Measurements from ENCODE around the gene CLN3.
"Not testable (repeated sequence)": the region's sequence is repeated elsewhere in the genome, so short reads cannot be mapped to it uniquely, and the experiment has no call there.

CLN3 gene

DNA sequence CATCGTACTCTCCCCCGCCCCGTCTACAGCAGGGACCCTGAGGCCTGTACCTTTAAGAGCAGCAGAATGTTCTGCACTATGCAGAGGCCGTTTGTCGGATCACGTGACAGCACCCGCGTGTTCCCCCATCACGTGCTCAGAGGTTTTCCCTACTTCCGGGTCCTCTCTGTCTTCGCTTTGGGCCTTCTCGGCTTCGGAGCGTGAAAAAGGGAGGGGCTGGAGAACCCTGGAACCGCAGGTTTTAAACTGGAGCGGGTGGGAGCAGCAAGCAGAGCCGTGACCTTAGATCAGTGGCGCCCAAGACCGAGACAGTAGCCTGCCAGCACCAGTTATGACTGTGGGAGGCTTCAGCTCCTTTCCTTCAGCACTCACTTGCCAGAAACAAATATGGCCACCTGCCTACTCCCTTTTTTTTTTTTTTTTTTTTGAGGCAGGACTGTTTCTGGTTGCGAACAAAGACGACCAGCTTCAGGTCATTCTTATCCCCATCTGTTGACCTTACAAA is at the start of gene CLN3:
Gene CLN3 (minus strand): TSS at position 105 of the 505 bp plus-strand sequence. CDS start 315 bp downstream, outside the sequence.
- DNase-seq (ENCODE audit: low read depth in 2 of 3, low spot score in 1 of 3), result peak; percentile 74 to 81 (median 80)

DNA sequence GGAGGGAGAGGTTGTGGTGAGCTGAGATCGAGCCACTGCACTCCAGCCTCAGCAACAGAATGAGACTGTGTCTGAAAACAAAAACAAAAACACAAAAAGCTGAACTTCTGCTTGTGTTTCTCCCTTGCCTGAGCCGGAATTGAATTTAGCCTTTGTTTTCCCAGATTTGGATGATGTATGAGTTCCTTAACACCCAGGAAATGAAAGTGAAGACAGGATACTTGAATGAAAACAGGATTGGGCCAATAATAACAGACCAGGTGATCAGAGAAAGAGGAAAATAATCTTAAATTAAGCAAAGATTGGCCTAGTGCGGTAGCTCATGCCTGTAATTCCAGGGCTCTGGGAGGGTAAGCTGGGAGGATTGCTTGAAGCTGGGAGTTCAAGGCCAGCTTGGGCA is 48.5 kb upstream of the CLN3 start:
- DNase-seq (ENCODE audit: low read depth in 2 of 3, low spot score in 1 of 3), result no peak

DNA sequence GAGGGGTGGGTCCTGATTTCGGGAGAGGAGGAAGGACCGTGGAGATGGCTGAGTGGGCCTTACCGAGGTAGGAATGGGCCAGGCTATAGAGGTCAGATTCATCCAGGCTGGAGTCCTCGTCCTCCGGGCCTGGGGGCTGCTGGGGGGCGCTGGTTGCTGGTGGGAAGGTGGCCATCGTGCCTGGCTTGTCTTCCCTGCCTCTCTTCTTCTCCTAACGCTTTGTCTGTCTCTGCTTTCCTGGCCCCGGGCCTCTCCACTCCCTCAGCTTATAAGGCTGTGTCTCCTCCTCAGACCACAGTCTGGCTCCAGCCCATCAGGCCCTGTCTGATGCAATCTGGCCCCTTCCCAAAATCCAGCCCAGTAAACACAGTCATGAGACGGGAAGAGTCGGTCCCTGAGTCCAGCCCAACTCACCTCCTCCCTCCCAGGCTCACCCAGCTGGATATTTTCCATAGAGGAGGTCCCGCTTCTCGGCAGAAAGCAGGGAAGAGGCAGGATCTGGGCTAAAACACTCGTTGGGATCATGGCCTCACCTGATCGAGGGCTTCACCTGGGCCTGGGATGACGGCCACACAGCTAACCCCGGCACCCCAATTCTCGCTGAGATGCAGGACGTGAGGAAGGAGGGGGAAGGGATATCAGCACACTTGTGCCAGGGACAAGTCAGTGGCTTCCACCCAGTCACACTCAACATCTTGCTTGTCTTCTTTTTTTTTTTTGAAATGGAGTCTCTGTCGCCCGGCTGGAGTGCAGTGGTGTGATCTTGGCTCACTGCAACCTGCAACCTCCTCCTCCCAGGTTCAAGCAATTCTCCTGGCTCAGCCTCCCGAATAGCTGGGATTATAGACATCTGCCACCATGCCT is 47.1 kb upstream of the CLN3 start, which contains the start of gene NUPR1:
Gene NUPR1 (minus strand): TSS at position 242 of the 864 bp plus-strand sequence. CDS start 67 bp downstream, at position 175.
- no peak for DNase-seq (ENCODE audit: low read depth in 2 of 3, low spot score in 1 of 3)

DNA sequence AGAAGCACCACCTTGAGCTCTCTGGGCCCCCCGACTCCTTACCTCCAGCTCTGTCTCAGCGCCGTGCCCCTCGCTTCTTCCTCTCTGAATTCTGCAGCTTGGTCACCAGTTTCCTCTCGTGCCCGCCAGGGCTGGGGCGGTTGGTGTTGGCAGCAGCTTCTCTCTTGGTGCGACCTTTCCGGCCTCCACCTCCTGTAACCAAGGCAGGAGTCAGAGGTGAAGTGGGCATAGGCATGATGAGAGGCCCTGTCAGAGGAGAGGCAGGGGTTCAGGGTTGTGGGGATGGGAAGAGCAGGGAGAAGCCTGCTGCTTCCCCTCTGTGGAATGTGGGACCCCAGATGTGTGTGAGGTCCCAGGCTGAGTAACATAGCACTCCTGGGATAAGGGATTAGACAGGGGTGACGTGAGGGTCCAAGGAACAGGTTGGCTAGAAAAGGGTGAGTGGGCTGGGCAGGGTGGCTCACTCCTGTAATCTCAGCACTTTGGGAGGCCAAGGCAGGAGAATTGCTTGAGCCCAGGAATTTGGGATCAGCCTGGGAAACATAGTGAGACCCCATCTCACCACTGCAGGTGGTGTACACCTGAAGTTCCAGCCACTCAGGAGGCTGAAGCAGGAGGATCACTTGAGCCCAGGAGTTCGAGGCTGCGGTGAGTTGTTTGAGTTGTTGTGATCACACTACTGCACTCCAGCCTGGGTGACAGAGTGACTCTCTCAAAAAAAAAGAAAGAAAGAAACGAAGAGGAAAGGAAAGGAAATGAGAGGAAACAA is 46.3 kb upstream of the CLN3 start:
- DNase-seq (ENCODE audit: low read depth in 2 of 3, low spot score in 1 of 3), result no peak

DNA sequence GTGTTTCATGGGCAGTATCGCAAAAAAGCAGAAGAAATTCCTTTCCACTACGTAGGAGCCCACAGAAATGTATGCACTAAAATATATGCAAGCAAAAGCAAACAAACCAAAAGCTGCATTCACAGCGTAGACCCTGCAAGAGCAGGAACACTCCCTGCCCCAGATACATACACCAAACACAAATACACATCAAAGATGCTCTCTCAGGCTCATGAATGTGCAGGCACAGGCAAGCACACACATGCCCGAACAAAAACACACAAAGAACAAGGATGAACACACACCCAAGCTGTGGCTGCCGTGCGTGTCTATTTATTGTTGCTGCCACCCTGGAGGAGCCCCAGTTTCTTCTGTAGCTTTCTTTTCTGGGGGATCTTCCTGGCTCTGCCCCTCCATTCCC is 45.2 kb upstream of the CLN3 start:
- DNase-seq (ENCODE audit: low read depth in 2 of 3, low spot score in 1 of 3), result no peak

DNA sequence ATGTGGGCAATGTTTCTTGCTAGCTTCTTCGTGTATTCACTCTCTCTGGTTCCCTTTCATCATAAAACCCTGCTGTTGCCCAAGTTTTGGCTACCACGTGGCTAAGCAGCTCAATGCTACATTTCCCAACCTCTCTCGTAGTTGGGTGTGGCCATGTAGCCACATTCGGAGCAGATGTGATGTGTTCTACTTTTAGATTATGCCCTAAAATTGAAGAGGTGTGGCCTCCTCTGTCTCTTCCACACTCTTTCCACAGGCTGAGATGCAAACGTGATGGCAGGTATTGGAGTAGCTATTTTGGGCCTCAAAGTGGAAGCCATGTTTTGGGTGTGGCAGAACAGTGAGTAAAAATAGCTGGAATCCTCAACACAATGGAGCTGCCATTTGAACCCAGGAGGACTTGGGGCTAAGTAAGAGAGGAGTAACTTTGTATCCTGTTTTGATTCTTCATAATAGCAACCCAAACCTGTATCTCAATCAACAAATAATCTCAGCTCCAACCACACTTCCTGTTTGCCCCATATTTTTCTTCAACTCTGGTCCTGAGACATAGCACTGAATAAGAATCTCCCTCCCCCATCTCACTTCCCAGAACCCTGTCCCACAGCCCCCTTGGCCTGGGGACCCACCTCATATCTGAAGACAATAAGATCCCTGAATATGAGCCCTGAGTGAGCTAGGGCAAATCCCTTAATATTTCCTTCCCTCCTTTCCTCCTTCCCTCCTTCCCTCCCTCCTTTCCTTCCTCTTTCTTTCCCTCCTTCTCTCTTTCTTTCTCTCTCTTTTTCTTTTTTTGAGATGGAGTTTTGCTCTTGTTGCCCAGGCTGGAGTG is 42.9 kb upstream of the CLN3 start:
- DNase-seq (ENCODE audit: low read depth in 2 of 3, low spot score in 1 of 3), result no peak

DNA sequence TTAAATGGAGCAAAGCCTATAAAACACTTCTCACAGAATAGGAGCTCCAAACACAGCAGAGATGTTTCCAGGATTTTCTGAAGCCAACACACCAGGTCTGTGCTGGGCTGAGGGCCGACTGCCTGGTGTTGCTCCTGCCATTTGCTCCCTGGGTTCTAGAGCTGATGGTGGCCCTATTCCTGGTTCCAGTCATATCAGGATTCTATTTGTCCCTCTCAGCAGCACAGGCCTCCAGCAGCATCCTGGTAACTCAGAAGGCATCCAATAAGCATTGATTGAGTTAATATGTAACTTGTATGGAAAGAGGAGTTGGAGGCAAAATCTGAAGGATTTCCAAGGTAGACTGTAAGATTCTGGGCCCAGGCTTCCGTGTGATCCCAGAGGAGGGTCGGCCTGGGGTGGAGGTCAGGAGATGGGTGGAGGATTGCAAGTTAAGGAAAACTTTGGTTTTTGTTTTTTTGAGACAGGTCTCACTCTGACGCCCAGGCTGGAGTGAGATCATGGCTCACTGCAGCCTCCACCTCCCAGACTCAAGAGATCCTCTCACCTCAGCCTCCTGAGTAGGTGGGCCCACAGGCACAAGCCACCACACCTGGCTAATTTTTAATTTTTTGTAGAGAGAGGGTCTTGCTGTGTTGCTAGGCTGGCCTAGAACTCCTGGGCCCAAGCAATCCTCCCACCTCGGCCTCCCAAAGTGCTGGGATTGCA is 41.2 kb upstream of the CLN3 start:
- no peak for DNase-seq (ENCODE audit: low read depth in 2 of 3, low spot score in 1 of 3)

DNA sequence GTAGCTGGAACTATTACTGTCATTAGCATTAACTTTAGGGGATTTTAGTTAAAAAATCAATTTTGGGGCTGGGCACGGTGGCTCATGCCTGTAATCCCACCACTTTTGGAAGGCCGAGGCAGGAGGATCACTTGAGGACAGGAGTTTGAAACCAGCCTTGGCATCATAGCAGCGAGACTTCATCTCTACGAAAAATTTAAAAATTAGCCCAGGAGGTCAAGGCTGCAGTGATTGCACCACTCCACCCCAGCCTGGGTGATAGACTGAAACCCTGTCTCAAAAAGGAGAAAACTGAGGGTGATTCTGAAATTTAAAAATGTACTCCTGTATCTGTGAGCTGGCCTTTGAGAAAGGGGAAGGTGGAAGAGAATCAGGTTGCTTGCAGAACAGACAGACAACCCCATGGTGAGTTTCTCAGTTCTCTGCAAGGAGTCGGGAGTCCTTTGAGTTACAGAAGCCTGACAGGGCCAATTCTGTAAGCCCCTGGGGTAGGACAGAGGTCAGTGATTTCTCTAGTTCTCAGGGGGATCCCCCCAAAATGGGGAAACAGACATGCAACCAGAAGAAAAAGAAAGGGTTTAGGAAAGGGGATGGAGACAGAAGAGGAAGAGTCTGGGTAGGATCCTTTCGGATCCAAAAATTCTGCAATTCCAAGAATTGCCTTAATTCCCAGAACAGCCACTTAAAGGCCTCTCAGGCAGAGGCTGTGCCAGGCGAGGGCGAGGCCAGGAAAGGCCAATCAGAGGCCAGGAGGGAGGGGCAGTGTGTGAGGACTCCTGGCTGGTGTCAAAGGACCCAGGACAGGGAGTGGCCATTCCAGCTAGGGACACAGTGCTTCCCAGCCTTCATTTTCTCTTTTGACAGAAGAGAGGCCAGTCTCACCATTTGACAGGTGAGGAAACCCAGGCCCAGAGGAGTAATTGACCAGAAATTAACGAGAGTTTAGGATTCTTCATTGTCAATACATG is 40.2 kb upstream of the CLN3 start:
- no peak for DNase-seq (ENCODE audit: low read depth in 2 of 3, low spot score in 1 of 3)

DNA sequence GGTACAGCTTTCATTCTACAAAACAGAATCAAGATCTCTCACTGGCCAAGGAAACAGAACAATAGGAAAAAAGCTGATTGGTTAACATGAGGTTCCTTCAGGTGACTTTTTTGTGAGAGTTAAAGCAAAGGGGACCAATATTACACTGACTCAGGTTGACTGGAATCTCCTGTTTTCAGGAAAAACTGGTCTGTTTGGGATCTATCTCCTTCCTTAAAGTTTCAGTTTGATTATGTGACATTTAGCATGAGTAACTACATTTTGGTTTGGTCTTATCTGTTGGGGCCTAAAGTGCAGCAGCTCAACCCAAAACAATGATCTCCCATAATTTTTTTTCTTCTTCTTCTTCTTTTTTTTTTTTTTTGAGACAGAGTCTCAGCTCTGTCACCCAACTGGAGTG is 37.2 kb upstream of the CLN3 start:
- no peak for DNase-seq (ENCODE audit: low read depth in 2 of 3, low spot score in 1 of 3)

DNA sequence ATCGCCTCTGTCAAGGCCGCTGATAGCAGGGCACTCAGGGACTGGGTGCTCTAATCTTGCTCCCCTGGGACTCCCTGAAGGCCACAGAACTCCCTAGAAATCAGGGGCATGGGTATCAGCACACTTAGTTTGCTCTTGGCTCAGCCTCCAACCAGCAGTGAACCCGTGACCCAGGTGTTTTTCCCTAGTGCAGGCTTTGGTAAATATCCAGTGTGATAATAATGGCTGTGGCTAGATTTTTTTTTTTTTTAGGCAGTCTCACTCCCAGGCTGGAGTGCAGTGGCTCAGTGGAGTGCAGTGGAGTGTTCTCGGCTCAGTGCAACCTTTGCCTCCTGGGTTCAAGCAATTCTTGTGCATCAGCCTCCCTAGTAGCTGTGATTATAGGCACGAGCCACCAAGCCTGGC is 36.6 kb upstream of the CLN3 start:
- no peak for DNase-seq (ENCODE audit: low read depth in 2 of 3, low spot score in 1 of 3)

DNA sequence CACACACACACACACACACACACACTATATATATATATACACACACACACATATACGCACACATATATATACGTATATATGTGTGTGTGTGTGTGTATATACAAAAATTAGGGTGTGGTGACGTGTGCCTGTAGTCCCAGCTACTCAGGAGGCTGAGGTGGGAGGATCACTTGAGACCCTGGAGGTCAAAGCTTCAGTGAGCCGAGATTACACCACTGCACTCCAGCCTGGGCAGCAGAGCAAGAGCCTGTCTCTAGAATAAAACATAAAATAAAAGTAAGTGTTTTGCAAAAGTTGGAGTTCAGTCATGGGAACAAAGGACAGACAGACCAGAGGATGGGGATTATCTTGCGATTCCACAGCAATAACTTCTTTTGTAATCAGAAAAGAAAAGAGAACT is 36.1 kb upstream of the CLN3 start:
- DNase-seq (ENCODE audit: low read depth in 2 of 3, low spot score in 1 of 3), result no peak

DNA sequence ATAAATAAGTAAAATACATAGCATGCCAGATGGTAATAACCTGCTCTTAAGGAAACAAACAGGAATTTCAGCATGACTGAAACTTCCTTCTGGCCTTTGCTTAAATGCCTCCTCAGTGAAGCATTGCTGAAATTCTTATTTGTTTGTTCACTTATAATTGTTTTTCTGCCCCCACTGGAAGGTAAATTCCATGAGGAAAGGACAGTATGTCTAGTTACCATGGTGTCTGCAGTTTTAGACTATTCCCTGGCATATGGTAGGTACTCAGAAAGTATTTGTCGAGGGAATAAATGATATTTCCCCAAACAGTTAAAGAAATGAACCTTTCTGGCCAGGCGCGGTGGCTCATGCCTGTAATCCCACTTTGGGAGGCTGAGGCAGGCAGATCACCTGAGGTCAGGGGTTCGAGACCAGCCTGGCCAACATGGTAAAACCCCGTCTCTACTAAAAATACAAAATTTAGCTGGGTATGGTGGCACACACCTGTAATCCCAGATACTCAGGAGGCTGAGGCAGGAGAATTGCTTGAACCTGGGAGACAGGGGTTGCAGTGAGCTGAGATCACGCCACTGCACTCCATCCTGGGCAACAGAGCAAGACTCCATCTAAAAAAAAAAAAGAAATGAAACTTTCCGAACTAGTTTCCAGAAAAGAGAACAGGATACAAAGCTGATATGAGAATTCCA is 35.4 kb upstream of the CLN3 start:
- DNase-seq (ENCODE audit: low read depth in 2 of 3, low spot score in 1 of 3), result not testable (repeated sequence)

DNA sequence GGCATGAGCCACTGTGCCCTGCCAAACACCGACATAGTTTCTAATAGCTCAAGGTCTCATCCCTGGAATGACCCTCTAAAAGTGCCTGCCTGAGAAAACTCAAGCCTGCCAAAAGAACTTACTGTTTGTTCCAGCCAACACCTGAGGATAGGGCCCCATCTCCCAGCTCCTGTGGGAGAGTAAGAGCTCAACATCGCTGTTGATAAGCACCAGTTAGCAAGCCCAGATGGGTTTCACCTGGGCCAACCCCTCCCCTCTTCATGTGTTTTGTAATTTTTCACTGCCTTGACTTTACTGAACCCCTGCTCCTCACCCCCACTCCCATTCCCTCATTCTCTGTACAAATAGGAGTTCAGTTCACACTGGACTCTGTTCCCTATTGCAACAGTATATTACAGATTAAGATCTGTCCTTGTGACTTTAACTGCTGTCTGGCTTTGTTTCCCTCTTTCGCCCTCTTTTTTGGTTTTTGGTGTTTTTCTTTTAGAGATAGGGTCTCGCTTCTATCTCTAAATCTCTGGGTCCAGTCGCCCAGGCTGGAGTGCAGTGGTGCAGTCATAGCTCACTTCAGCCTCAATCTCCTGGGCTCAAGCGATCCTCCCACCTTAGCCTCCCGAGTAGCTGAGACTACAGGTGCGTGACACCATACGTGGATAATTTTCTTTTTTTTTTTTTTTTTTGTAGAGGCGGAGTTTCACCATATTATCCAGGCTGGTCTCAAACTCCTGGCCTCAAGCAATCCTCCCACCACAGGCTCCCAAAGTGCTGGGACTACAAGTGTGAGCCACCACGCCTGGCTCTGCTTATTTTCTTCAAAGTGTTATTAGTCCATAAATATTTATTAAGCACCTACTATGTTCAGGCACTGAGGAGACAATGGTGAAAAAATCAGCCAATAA is 34.6 kb upstream of the CLN3 start:
- DNase-seq (ENCODE audit: low read depth in 2 of 3, low spot score in 1 of 3), result no peak

DNA sequence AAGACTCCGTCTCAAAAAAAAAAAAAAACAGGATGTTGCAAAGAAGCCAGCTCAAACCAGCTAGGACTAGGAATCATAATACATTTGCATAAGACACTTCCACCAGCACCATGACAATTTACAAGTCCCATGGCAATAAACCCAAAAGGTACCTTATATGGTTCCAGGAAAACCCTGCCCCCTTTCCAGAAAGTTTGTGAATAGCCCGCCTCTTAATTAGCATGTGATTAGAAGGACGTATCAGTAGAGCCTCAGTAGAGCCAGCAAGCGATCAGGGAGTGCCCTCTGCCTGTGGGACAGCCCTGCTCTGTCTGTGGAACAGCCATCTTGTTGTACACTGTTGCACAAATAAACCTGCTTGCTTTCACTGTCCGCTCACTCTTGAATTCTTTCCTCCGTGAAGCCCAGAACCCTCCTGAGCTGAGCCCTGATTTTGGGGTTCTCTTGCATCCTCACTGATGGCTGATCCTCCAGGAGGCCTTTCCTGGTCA is 32.9 kb upstream of the CLN3 start:
- DNase-seq (ENCODE audit: low read depth in 2 of 3, low spot score in 1 of 3), result no peak

DNA sequence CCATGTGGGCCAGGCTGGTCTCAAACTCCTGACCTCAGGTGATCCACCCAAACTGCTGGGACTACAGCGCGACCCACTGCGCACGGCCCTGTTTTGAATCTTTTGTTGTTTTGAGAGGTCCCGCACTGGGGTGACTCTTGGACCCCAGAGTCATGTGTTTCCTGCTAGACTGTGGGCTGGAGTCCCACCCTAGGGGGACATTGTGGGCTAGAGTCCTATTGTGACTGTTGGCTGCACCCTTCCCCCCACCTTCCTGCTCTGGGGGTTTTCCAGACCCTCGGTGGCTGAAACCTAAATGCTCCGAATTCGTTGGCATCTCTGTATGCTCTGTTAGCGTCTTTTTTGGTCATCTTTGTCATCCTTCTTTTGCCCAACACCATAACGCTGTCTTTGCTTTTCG is 30.9 kb upstream of the CLN3 start:
- no peak for DNase-seq (ENCODE audit: low read depth in 2 of 3, low spot score in 1 of 3)

DNA sequence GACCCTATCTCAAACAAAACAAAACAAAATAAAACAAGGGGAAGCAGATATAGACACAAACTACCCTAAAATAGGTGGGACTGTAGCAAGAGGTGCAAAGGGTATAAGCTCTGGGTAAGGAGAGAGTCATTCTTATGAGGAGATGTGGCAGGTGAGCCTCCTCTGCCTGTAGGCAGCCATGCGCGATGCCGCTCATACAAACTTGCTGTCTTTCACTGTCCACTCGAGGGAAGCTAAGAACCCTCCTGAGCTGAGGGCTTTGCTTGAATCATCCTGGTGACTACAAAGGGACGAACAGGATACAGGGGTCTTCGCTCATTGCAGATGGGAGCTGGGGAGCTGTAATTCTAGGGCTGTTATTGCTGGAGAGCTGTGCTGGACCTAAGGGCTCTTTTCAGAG is 29.6 kb upstream of the CLN3 start:
- no peak for DNase-seq (ENCODE audit: low read depth in 2 of 3, low spot score in 1 of 3)

DNA sequence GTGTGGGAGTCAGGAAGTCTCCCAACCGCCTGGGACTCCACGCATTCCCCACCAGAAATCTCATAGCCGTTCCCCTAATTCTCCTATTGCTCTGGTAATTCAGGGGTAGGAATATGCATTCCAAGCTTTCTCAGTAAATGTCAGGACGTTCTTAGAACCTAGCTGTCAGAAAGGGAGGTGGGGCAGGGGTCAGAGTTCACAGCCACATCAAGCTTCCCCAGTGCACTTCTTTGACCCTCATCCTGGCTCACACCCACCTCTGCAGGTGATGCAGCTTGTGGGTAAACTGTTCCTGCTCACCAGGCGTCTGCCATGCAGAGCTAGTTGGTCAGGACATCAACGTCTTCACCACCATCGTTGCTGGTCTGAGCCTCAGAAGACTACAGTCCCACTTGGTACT is 28.8 kb upstream of the CLN3 start:
- no peak for DNase-seq (ENCODE audit: low read depth in 2 of 3, low spot score in 1 of 3)

DNA sequence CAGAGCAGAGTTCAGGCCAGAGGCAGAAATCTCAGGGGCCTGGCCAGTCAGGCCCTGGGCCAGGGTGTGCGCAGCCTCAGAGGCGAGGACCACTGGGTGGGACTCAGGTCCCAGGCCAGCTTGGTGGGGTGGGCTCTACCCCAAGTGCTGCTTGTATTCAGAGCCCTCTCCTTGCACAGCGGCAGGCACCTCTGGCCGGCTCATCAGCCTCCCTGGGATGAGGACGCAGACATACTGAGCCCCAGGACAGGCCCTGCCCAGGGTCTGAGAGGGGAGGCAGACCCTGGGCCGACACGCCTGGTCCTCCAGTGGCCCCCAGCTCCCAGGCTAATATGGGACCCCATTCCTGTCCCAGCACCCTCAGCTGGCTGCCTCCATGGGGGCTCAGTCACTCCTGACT is 22.4 kb upstream of the CLN3 start:
- DNase-seq (ENCODE audit: low read depth in 2 of 3, low spot score in 1 of 3), result no peak

All from stimulated activated CD4-positive, alpha-beta T cell treated with anti-CD3 and anti-CD28 coated beads, Interleukin-12 subunit alpha, Interleukin-12 subunit beta, amount 100 ng/mL, for 48 hours (primary cell).